Trophoblast cell (in vitro differentiated cells and primary cell): ENCODE measurements around the gene NRDC.

ENCODE experiments used
- DNase-seq, 2 donors: peaks; one replicate each; pipeline ENCODE4 v3.0.0-alpha.2; 2016
- H2AFZ ChIP-seq: 2 replicates; pipeline ENCODE4 v1.6.1; 2013; ENCODE audit warnings: low read length, moderate library complexity, mild to moderate bottlenecking; ENCODE audit not compliant: insufficient read depth, poor library complexity
- H2AK5ac ChIP-seq: 2 replicates; pipeline ENCODE4 v1.6.1; 2013; ENCODE audit warnings: mild to moderate bottlenecking, low read length
- H2BK120ac ChIP-seq: 2 replicates; pipeline ENCODE4 v1.6.1; 2013; ENCODE audit warnings: low read length, mild to moderate bottlenecking, moderate library complexity; ENCODE audit not compliant: insufficient read depth, poor library complexity
- H2BK12ac ChIP-seq: 2 replicates; pipeline ENCODE4 v1.6.1; 2013; ENCODE audit warnings: mild to moderate bottlenecking, low read length, moderate library complexity
- H2BK5ac ChIP-seq: 2 replicates; pipeline ENCODE4 v1.6.1; 2013; ENCODE audit warnings: low read length, low read depth, moderate library complexity, mild to moderate bottlenecking; ENCODE audit not compliant: poor library complexity
- H3K14ac ChIP-seq: 2 replicates; pipeline ENCODE4 v1.6.1; 2013; ENCODE audit warnings: mild to moderate bottlenecking, low read length
- H3K18ac ChIP-seq: 2 replicates; pipeline ENCODE4 v1.6.1; 2013; ENCODE audit warnings: mild to moderate bottlenecking, low read length
- H3K23ac ChIP-seq: 2 replicates; pipeline ENCODE4 v1.6.1; 2013; ENCODE audit warnings: low read length
- H3K27ac ChIP-seq: 2 replicates; pipeline ENCODE4 v1.5.1; 2013; ENCODE audit warnings: low read depth, mild to moderate bottlenecking, inconsistent platforms, low read length, moderate library complexity
- H3K27me3 ChIP-seq: 2 replicates; pipeline ENCODE4 v1.6.1; 2013; ENCODE audit warnings: inconsistent platforms, mild to moderate bottlenecking, low read length, moderate library complexity; ENCODE audit not compliant: insufficient read depth
- H3K36me3 ChIP-seq, 2 experiments: 1 replicate in 1 of 2; 2 replicates in 1 of 2; pipeline ENCODE4 v1.6.1; 2013; ENCODE audit warnings: low read length in 2 of 2, mild to moderate bottlenecking in 2 of 2, moderate library complexity in 1 of 2; ENCODE audit not compliant: insufficient read depth in 2 of 2, control insufficient read depth in 1 of 2
- H3K4ac ChIP-seq: 2 replicates; pipeline ENCODE4 v1.6.1; 2013; ENCODE audit warnings: low read depth, mild to moderate bottlenecking, low read length, moderate library complexity
- H3K4me1 ChIP-seq, 2 experiments: 1 replicate in 1 of 2; 2 replicates in 1 of 2; pipeline ENCODE4 v1.6.1; 2013; ENCODE audit warnings: low read length in 2 of 2, mild to moderate bottlenecking in 2 of 2, moderate library complexity in 1 of 2; ENCODE audit not compliant: insufficient read depth in 2 of 2, control insufficient read depth in 1 of 2
- H3K4me2 ChIP-seq: 2 replicates; pipeline ENCODE4 v1.6.1; 2013; ENCODE audit warnings: inconsistent platforms, mild to moderate bottlenecking, low read length, moderate library complexity
- H3K4me3 ChIP-seq: 2 replicates; pipeline ENCODE4 v1.5.1; 2013; ENCODE audit warnings: mild to moderate bottlenecking, low read depth, low read length, inconsistent platforms
- H3K79me1 ChIP-seq: one replicate; pipeline ENCODE4 v1.6.1; 2013; ENCODE audit warnings: low read length
- H3K79me2 ChIP-seq: 2 replicates; pipeline ENCODE4 v1.6.1; 2013; ENCODE audit warnings: low read length, mild to moderate bottlenecking; ENCODE audit not compliant: control insufficient read depth, insufficient read depth, poor library complexity
- H3K9ac ChIP-seq: 2 replicates; pipeline ENCODE4 v1.6.1; 2013; ENCODE audit warnings: mild to moderate bottlenecking, low read length
- H3K9me3 ChIP-seq: 2 replicates; pipeline ENCODE4 v1.6.1; 2013; ENCODE audit warnings: low read depth, mild to moderate bottlenecking, control low read depth, inconsistent platforms, low read length; ENCODE audit not compliant: insufficient read depth
- H4K12ac ChIP-seq: 2 replicates; pipeline ENCODE4 v1.6.1; 2013; ENCODE audit warnings: low read depth, mild to moderate bottlenecking, low read length, moderate library complexity
- H4K8ac ChIP-seq: 2 replicates; pipeline ENCODE4 v1.6.1; 2013; ENCODE audit warnings: low read depth, mild to moderate bottlenecking, low read length, moderate library complexity
- H4K91ac ChIP-seq: one replicate; pipeline ENCODE4 v1.6.1; 2013; ENCODE audit warnings: low read depth, mild to moderate bottlenecking, low read length, moderate library complexity
- WGBS: extraction: QIAGEN DNeasy Blood & Tissue Kit; methylation state at CpG from one replicate; pipeline ENCODE4 v1.1.7; 2013; ENCODE audit warnings: missing lambda C conversion rate; ENCODE audit not compliant: insufficient read length, insufficient coverage; ENCODE audit errors: extremely low coverage; 5-methylcytosine and 5-hydroxymethylcytosine counted together

NRDC gene

GRCh38 chr1:51901151-51901550, 22.6 kb upstream of the NRDC start:
- Histone ChIP-seq H3K27me3 (no peaks in the 10 kb centered on the region), H3K4me1 (peaks cover 6 to 7% of the 10 kb centered on the region in 2 experiments), H3K4me3 (no peak overlapping the region), H3K14ac (no peak overlapping the region), H2BK5ac (no peak overlapping the region), H3K18ac (no peak overlapping the region), H4K91ac (no peak overlapping the region), H3K23ac (no peak overlapping the region), H4K12ac (no peak overlapping the region), H3K79me1 (peaks cover 4% of the 10 kb centered on the region), H4K8ac (no peak overlapping the region), H2AFZ (no peak overlapping the region), H3K4ac (no peak overlapping the region), H2AK5ac (no peak overlapping the region), H3K9ac (no peak overlapping the region), H3K27ac (no peak overlapping the region), H3K79me2 (peaks cover 2% of the 10 kb centered on the region), H2BK12ac (no peak overlapping the region), H3K4me2 (no peak overlapping the region), H2BK120ac (no peak overlapping the region), H3K9me3 (no peaks in the 10 kb centered on the region), H3K36me3 (no peaks in the 10 kb centered on the region)
- DNase-seq = no peak
- no CpG with 5 or more reads among the region's 4 CpGs for WGBS

- DNase-seq = no peak
- Histone ChIP-seq H2BK5ac (no peak overlapping the region), H3K4me3 (no peak overlapping the region), H4K8ac (no peak overlapping the region), H3K4me2 (no peak overlapping the region), H3K9ac (no peak overlapping the region), H3K18ac (no peak overlapping the region), H2AFZ (no peak overlapping the region), H3K14ac (no peak overlapping the region), H4K91ac (no peak overlapping the region), H4K12ac (no peak overlapping the region), H3K79me1 (peaks cover 4% of the 10 kb centered on the region), H3K79me2 (peaks cover 2% of the 10 kb centered on the region), H3K27me3 (no peaks in the 10 kb centered on the region), H2AK5ac (no peak overlapping the region), H2BK120ac (no peak overlapping the region), H3K4ac (no peak overlapping the region), H3K27ac (no peak overlapping the region), H3K36me3 (no peaks in the 10 kb centered on the region), H2BK12ac (peak overlapping the region; percentile 23), H3K23ac (no peak overlapping the region), H3K9me3 (no peaks in the 10 kb centered on the region), H3K4me1 (peaks cover 6 to 7% of the 10 kb centered on the region in 2 experiments)
- no CpG with 5 or more reads among the region's 10 CpGs for WGBS
These were observed 20.5 kb upstream of the NRDC start for GRCh38 chr1:51899022-51899421.

- no peak overlapping the region for H3K18ac ChIP-seq
- H3K14ac ChIP-seq = no peak overlapping the region
- H3K9me3 ChIP-seq = no peaks in the 10 kb centered on the region
- H3K79me2 ChIP-seq = peaks cover 2% of the 10 kb centered on the region
- H2AK5ac ChIP-seq = no peak overlapping the region
- no peak overlapping the region for H4K12ac ChIP-seq
- H3K9ac ChIP-seq = no peak overlapping the region
- H3K4me2 ChIP-seq = no peak overlapping the region
- no peak overlapping the region for H2BK5ac ChIP-seq
- H2BK12ac ChIP-seq = no peak overlapping the region
- H3K23ac ChIP-seq = no peak overlapping the region
- peak in 1 of 2 donors; percentile 16 for DNase-seq
- H2AFZ ChIP-seq = no peak overlapping the region
- H3K79me1 ChIP-seq = peaks cover 4% of the 10 kb centered on the region
- H3K4me1 ChIP-seq = peaks cover 6 to 7% of the 10 kb centered on the region in 2 experiments
- H3K36me3 ChIP-seq = no peaks in the 10 kb centered on the region
- H2BK120ac ChIP-seq = no peak overlapping the region
- H4K8ac ChIP-seq = no peak overlapping the region
- no peak overlapping the region for H3K4me3 ChIP-seq
- no peak overlapping the region for H4K91ac ChIP-seq
- no peak overlapping the region for H3K27ac ChIP-seq
- no peak overlapping the region for H3K4ac ChIP-seq
- WGBS = no CpG with 5 or more reads among the region's 6 CpGs
- H3K27me3 ChIP-seq = no peaks in the 10 kb centered on the region
These were observed 19.7 kb upstream of the NRDC start for GRCh38 chr1:51898090-51898734.

DNA sequence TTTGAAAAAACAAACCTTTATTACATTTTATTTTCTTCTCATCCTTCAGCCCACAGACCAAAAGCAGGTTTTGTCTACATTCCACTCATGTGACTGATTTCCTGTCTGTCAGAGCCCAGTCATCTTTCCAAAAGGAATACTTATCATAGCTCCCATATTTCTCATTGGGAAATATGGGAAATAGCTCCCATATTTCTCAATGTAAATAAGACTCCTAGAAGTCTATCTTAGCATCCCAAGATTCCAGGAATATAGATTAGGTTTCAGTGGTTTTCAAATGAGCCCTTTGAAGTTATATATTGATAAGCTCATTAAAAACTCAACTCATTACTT, 19.1 kb upstream of the NRDC start:
- no peak overlapping the region for H4K91ac ChIP-seq
- H2BK12ac ChIP-seq = no peak overlapping the region
- H3K27me3 ChIP-seq = no peaks in the 10 kb centered on the region
- peaks cover 4% of the 10 kb centered on the region for H3K79me1 ChIP-seq
- H3K4me1 ChIP-seq = peaks cover 6 to 7% of the 10 kb centered on the region in 2 experiments
- no peak overlapping the region for H2AK5ac ChIP-seq
- no peak overlapping the region for H3K23ac ChIP-seq
- no peak overlapping the region for H4K8ac ChIP-seq
- H3K79me2 ChIP-seq = peaks cover 2% of the 10 kb centered on the region
- H3K27ac ChIP-seq = no peak overlapping the region
- H3K18ac ChIP-seq = no peak overlapping the region
- no peak overlapping the region for H2BK5ac ChIP-seq
- no peak overlapping the region for H3K4ac ChIP-seq
- H3K36me3 ChIP-seq = no peaks in the 10 kb centered on the region
- H2AFZ ChIP-seq = no peak overlapping the region
- H4K12ac ChIP-seq = no peak overlapping the region
- H3K4me3 ChIP-seq = no peak overlapping the region
- peak; percentile 69 to 95 for DNase-seq
- no peak overlapping the region for H2BK120ac ChIP-seq
- H3K14ac ChIP-seq = no peak overlapping the region
- H3K4me2 ChIP-seq = no peak overlapping the region
- no peaks in the 10 kb centered on the region for H3K9me3 ChIP-seq
- H3K9ac ChIP-seq = no peak overlapping the region
